Measurements from ENCODE around the gene DAG1.

DAG1 gene

DNA sequence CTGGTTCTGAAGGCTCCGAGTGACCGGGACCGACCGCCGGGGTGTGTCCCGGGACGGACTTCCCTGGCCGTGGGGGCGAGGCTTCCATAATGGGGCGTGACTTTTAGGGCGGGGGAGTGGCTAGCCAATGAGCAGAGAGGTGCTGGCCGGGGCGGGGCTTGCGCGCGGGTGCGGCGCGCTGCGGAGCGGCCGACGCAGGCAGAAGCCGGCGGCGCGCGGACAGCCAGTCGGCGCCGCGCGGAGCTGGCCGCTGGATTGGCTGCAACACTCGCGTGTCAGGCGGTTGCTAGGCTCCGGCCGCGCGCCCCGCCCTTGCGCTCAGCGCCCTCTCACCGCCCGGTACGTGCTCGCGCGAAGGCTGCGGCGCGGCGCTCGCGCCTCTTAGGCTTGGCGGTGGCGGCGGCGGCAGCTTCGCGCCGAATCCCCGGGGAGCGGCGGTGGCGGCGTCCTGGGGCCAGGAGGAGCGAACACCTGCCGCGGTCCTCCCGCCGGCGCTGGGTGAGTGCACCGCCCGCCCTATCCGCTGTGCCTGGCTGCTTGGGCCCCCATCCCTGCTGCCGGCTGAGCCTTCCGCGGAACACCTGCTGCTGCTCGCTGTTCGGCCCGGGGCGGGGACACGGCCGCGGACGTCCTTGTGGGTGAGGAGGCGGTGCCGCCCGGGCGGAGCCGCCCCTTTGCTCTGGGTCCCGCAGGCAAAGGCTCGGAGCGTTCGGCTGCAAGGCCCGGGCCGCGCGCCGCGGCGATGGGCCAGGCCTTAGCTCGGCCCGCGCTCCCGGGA lies at the start of gene DAG1:
Gene DAG1, plus strand, starts transcription at position 332 of the 778 bp plus-strand sequence. CDS start 40,268 bp downstream, outside the sequence.
- FAIRE-seq, result no peak

DNA sequence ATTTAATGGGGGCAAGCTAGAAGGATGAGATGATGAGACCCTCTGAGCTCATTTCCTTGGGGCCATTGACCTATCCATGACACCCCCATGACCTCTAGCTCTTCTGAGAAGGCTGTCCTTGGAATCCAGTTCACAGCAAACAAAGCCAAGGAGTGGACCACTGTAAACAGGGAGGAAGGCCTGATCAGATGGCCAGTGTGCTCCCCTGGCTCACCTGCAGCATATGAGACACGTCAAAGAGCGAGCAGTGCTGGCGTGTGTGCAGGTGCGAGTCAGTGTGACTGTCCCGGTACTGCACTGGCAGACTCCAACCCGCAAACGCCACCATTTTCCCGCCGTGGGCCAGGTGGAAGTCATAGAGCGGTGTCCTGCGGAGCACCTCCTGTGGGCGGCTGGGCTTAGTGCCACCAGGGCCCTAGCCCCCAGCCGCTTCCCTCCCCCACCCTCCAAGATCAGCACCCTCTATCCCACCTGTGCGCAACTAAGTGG lies 48.1 kb upstream of the DAG1 start:
- no peak for FAIRE-seq

DNA sequence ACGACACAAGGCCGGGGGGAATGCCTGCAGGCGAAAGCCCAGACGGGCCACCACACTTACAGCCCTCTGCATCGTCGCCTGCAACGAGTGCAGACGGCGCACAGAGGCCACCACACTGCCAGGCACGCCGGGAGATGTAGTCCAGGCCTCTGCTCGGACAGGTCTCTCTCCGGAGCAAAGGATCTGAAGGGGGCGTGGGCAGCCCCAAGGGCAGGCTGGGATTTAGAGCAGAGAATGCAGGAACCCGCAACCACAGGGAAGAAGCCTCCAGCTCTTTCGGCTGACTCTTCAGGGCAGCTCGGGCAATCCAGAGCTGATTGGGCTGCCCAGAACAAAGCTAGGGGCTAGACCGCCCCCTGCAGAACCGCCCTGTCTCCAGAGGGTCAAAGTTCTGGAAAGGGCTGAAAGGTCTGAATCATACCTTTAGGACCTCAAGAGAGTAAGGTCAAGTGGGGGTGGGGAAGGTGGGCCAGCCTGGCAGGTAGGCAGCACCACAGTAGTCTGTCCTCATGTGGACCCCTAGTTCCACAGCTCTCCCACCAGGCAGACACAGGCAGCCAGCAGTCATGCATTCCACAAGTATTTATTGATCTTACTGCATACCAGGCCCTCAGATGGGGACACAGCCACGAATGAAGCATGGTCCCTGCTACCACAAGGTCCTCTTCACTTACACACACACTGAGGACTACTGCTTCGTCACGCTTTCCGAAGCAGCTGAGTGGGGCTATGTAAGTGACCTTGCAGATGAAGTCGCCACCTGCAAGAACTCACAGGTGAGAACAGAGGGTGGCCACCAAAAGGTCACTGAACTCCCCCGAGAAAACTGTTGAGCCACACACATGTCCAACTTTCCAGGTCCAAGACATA lies 47.5 kb upstream of the DAG1 start, which contains the start of gene AMT:
Gene AMT, minus strand, starts transcription at position 95 of the 870 bp plus-strand sequence. Its CDS starts 23 bp downstream, at position 72.
- no peak for FAIRE-seq

DNA sequence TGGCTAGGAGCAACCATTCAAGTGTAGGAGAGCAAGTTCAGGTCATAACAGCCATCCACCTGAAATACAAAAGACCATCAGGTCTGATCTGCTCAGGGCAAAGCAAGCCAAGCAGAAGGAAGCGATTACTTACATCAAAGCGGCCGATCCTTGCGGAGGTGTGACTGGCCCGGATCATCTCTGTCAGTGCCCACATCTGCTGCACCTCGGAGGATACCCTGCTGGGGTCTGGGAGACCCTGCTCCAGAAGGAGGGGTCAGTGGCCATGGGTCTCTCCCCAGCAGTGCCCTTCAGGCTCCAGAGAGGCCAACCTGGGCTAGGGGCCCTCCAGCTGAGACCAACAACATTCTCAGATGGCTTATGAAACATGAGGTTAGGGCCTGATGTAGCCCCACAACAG lies 45.3 kb upstream of the DAG1 start:
- FAIRE-seq, result no peak

DNA sequence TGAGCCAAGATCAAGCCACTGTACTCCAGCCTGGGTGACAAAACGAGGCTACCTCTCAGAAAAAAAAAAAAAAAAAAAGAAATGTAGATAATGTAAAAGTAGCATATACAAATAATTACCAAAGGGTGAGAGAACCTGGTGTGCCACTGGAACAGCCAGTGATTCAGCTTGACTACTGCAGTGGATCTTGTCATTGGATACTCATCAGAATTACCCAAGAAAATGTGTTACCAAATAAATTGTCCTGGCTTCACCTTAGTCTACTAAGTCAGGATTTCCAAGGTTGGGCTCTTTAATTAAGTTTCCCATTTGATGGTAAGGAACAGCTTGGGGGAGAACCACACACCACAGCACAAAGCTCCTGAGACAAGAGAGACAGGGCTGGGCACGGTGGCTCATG lies 42.5 kb upstream of the DAG1 start:
- no peak for FAIRE-seq

DNA sequence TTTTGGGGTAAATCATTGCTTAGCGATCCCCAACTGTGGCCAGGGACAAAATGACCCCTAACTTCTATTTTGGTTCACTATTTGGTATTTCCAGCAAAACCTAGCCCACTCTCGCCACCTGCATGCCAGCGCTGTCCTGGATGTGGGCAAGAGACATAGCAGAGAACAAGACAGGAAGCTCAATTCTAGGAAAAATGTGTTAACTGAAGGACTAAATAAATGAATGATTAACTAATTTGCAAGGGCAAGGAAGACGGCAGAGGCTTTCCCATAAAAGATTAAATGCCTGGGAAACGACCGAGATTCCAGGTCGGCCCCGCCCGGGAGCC lies 41.4 kb upstream of the DAG1 start:
- FAIRE-seq, result no peak

DNA sequence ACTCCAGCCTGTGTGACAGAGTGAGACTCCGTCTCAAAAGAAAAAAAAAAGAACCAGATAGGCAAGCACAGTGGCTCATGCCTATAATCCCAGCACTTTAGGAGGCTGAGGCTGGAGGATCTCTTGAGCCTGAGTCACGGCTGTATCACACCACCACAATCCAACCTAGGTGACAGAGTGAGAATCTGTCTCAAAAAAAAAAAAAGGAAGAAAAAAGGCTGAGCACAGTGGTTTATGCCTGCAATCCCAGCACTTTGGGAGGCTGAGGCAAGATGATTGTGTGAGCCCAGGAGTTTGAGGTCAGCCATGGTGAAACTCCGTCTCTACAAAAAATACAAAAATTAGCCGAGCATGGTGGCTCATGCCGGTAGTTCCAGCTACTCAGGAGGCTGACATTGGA lies 35.3 kb upstream of the DAG1 start:
- FAIRE-seq, result no peak

DNA sequence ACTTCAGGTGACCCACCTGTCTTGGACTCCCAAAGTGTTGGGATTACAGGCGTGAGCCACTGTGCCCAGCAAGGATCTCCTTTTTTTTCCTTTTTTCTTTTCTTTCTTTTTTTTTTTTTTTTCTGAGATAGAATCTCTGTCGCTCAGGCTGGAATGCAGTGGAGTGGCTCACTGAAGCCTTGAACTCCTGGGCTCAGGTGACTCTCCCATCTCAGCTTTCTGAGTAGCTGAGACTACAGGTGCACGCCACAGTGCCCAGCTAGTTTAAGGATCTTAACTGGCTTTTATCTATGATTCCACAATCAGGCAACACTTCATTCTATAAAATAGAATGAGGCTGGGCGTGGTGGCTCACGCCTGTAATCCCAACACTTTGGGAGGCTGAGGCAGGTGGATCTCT lies 24.7 kb upstream of the DAG1 start:
- FAIRE-seq, result no peak

DNA sequence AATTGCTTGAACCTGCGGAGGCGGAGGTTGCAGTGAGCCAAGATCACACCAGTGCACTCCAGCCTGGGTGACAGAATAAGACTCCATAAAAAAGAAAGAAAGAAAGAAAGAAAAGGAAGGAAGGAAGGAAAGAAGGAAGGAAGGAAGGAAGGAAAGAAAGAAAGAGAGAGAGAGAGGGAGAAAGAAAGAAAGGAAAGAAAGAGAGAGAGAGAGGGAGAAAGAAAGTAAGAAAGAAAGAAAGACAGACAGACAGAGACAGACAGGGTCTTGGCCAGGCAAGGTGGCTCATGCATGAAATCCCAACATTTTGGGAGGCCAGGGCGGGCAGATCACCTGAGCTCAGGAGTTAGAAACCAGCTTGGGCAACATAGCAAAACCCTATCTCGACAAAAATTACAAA lies 16.4 kb upstream of the DAG1 start:
- FAIRE-seq, result no peak

DNA sequence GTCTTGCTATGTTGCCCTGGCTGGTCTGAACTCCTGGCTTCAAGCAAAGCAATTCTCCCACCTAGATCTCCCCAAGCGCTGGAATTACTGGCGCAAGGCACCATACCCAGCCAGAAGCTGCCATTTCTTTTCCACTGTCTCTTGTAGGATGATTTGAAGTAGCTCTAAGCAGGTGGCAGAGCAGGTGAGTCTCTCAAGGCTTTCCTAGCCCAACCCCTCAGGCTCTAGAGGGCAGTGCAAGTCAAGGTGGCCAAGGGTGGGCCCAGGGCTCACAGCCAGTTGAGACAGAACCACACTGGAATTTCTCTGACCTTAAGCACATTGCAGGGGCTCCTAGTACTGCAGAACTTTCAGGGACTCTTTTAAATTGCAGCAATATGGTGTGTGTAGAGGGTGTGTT lies 15.6 kb upstream of the DAG1 start:
- no peak for FAIRE-seq

DNA sequence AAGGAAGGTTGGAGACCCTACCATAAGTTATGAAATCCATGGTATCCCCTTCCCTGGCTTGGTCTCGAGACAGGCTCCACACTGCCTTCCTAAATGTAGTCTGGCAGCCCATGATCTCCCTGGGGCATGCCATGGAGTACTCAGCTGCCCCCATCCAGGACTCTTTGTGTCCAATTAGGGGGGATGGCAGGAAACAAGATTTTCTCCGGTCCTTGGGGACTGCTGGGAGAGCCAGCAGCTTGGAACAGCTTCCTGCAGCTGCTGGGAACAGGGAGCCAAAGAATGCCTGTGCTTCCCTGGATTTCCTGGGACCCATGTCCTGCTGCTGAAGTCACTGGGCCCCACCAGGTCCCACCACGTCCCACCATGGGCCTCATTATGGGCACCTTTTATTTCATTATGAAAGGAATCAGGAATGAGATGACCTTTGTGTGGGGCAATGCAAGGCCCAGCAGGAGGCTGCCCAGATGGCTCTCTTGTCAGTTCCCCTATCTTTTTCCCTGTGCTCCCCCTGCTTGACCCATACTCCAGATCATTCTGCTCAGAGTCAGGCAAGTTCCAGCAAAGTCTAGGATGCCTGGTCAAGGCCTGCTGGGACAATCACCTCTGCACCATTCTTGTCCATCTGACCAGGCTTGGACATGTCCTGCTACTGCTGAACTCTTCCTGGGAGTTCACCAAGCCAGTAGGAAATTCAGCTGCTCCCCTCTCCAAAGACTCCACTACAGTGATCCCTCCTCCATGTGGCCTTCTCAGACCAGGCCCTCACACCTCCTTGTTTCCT lies 15.0 kb upstream of the DAG1 start:
- FAIRE-seq, result no peak

DNA sequence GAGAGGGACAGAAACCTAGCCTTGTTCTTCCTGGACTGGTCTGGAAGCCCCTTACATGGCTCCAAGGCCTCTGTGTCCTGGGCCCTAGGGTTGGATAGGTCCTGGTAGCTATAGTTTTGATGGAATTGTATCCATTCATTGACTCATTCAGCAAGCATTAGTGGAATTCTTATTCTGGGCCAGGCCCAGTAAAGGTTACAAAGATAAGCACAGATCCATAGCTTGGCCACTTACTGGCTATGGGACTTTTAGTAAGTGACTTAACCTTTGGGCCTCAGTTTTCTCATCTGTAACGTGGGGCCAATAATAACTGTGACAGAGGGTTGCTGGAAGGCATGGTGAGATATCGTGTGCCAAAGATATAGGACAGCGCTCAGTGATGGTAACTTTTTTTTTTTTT lies 13.6 kb upstream of the DAG1 start:
- FAIRE-seq, result no peak

DNA sequence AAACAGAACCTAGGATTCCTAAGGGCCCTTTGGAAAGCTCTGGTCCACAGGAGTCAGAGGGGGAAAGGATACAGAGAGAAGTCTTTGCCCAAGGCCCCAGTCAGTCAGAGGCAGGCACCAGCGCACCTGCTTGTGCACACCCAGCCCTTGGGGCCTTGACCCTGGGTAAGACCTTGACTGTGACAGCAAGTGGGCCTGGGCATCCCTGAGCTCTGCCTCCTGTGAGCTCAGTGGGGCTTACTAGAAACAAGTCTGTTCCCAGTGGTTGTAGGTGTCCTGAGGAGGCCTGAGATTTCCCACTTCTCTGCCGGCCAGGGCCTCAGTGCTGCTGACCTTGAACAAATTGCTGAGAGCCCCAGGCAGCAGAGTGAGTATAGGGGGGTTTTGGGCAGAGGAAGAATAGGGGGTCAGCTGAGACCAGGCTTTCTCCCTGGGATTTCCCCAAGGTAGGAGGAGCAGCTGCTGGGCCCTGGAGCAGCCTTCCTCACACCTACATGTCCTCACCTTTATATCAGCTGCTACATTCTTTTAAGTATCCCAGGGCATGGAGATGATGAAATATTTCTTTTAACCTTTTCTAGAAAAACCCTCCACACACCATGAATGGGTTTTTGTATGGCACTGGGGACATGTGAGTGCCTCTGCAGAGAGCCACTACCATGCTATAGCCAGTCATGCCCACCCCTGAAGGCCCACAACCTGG lies 9.7 kb upstream of the DAG1 start:
- FAIRE-seq, result no peak

DNA sequence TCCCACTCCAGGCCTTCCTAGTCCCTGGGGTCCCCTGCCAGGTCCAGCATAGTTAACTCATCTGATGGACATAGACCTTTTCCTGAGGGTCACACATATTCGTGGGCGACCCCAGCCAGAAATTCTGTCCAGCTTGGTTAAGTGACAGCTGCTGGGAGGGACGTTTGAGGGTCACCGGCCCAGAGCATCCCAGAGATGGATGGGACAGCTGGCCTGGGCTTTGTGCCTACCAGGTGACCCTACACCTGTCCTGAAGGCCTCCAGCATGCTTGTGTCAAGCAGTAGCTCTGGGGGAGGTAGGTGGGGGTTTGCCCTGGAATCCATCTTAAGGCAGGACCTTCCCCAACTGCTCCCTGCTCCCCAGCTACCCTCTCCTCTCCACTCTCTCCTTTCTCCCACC lies 9.1 kb upstream of the DAG1 start:
- no peak for FAIRE-seq

DNA sequence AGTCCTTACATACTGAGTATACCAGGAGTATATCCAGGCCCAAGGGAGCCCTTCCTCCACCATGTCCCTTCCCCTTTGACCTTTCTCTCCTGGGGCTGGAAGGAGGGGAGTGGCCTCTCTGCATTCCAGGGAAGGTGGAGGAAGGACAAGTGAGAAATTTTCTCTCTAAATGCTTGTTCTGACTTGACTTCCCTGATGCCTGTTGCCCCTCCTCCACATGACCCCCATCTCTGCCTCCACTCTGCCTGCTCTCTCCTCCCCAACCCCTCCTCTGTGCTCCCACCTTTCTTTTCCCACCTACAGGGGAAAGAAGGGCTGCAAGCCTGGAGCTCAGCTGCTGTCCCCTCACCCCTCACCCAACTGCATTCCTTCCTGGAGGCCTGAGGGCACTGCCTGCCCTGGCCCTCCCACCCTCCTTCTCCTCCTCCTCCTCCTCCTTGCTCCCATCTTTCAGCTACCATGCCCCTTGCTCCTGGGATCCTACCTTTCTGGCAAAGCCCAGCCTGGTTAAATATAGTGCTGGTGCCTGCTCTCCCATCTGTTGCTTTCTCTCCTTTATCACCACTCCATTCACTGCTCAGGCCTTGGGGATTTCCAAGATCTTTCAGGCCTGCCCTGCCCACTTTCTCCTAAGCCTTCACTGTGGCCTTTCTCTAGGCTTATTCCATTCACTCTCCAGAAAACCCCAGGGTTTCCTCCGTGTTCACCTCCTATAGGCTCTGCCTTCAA lies 8.5 kb upstream of the DAG1 start:
- FAIRE-seq, result no peak

DNA sequence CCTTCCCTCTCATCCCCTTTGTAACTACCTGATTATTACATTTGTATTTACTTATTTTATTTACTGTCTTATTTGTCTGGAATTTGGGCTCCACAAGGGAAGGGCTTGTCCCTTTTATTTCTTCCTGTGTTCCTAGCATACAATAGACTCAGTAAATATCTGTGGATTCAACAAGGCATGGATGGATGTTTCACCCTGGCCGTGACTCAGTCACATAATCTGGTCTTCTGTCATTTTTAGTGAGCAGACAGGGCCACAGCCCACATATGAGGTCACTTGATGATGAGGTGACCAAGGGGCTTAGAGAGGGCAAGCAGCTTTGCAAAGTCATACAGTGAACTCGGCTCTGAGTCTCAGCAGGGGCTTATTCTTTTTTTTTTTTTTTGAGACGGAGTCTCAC lies 7.8 kb upstream of the DAG1 start:
- no peak for FAIRE-seq

DNA sequence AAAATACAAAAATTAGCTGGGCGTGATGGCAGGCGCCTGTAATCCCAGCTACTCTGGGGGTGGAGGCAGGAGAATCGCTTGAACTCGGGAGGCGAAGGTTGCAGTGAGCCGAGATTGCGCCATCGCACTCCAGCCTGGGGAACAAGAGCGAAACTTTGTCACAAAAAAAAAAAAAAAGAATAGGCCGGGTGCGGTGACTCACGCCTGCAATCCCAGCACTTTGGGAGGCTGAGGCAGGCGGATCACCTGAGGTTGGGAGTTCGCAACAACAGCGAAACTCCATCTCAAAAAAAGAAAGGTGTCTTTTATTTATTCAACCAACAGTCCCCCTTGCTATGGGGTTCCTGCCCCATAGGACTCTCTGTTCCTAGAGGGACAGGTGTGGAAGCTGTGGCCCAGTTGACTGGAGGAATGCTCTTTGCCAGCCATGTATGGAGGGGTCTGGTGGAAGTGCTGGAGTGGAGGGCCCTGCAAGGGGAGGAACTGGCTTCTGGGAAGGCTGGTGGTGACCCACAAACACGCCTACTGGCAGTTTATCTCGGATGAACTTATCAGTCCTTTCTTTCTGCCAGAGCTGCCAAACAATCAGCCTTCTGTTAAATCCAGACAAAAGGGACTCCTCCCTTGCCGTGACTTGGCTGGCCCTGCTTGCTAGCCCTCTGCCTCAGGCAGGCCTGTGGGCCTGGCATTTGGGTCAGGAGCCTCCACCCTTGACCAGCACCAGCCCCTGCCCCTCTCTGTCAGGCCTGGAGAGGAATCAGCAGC lies 4.6 kb upstream of the DAG1 start:
- no peak for FAIRE-seq

DNA sequence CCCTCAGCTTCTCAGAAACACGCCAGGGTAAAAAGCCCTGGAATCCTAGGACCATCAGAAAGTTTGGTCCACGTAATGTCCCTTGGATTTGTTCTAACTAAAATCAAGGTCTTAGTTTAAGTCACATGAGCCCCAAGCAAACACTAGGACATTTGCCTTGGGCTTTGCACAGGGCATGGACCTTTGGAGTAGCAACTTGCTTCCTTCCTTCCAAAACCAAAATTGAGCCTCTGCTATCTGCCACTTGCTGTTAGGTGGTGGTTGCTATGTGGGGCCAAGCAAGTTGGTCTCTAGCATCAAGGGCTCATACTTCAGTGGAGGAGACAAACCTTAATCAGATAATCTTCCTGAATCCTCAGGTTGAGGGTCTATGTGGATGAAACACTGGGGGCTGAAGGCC lies 4.0 kb upstream of the DAG1 start:
- FAIRE-seq, result no peak

DNA sequence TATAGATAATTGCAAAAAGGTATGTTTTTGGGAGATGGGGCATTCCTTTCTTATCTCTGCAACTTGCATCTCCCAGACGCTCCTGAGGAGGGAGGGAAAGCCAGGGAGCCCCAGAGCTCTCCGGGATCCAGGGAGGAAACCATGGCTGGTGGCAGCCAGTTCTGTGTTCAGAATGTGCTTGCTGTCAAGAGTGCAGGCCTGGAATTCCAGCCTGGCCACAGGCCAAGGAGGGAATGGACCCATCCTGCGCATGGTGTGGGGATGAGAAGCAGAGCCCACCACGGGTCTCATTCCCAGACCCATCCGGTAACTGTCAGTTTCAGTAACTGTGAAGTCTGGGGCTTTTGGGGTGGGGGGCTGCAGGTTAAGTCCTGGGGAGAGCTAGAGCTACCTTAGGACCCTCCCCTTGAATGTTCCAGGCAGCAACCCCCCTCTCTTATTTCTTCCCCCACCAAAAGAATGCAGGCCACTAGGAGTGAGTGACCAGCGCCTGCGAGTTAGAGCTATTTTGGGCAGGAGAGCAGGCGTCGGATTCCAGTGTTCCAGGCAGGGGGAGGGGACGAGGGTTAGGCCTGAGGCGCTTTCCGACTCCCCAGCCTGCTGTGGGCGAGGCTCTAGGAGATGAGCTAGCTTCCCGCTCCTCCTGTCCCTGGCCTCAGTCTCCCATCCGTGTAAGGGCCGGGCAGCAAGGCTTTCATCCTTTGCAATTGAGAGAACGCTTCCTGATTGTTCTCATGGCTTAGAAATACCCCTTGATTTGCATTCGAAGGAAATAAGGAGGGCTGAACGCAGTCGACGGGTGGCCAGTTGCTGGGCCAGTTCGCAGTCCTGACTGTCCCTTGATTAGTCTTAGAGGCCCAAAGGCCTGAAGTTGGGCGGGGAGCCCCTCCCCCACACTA lies 781 bp upstream of the DAG1 start:
- no peak for FAIRE-seq

All from TTC549 (cell line).